MM.1S (cell line): ENCODE measurements around the gene GEMIN4.
"Not testable (repeated sequence)": the region's sequence is repeated elsewhere in the genome, so short reads cannot be mapped to it uniquely, and the experiment has no call there.

Experiments
- DNase-seq: peaks from one replicate; pipeline ENCODE4 v3.0.0-alpha.2; 2015
- H2AFZ ChIP-seq: fragments of 300-600 bp; sonication (generic); 2 replicates; pipeline ENCODE4 v1.6.0; 2016; ENCODE audit warnings: antibody characterized with exemption, low read length
- H3F3A ChIP-seq: fragments of 300-600 bp; sonication (generic); 2 replicates; pipeline ENCODE4 v1.6.1; 2016; ENCODE audit warnings: mild to moderate bottlenecking, antibody characterized with exemption, low read length, moderate library complexity, mixed read lengths; ENCODE audit not compliant: insufficient read depth
- H3K27ac ChIP-seq: fragments of 300-600 bp; sonication (generic); 2 replicates; pipeline ENCODE4 v1.5.1; 2016; ENCODE audit warnings: mild to moderate bottlenecking, low read length
- H3K27me3 ChIP-seq: fragments of 300-600 bp; sonication (generic); replicated peaks from 2 replicates; pipeline ENCODE4 v1.6.0; 2016; ENCODE audit warnings: low read length; ENCODE audit not compliant: insufficient read depth
- H3K36me3 ChIP-seq: fragments of 300-600 bp; sonication (generic); replicated peaks from 2 replicates; pipeline ENCODE4 v1.6.1; 2016; ENCODE audit warnings: mild to moderate bottlenecking, low read length, mixed read lengths; ENCODE audit not compliant: insufficient read depth
- H3K4me1 ChIP-seq: fragments of 300-600 bp; sonication (generic); 2 replicates; pipeline ENCODE4 v1.6.1; 2016; ENCODE audit warnings: low read length, mixed read lengths
- H3K4me2 ChIP-seq: fragments of 300-600 bp; sonication (generic); 2 replicates; pipeline ENCODE4 v1.6.0; 2016; ENCODE audit warnings: low read depth, low read length
- H3K4me3 ChIP-seq: fragments of 300-600 bp; sonication (generic); 2 replicates; pipeline ENCODE4 v1.5.1; 2016; ENCODE audit warnings: low read length, mixed read lengths
- H3K79me2 ChIP-seq: fragments of 300-600 bp; sonication (generic); 2 replicates; pipeline ENCODE4 v1.6.1; 2016; ENCODE audit warnings: mixed run types, low read length, mixed read lengths
- H3K9ac ChIP-seq: fragments of 300-600 bp; sonication (generic); 2 replicates; pipeline ENCODE4 v1.6.1; 2016; ENCODE audit warnings: low read length, mixed read lengths
- H3K9me2 ChIP-seq: fragments of 300-600 bp; sonication (generic); replicated peaks from 2 replicates; pipeline ENCODE4 v1.6.1; 2016; ENCODE audit warnings: mild to moderate bottlenecking, low read length, mixed read lengths; ENCODE audit not compliant: insufficient read depth
- H3K9me3 ChIP-seq: fragments of 300-600 bp; sonication (generic); replicated peaks from 2 replicates; pipeline ENCODE4 v1.6.1; 2016; ENCODE audit warnings: mild to moderate bottlenecking, low read length, mixed read lengths; ENCODE audit not compliant: insufficient read depth
- H4K20me1 ChIP-seq: fragments of 300-600 bp; sonication (generic); 2 replicates; pipeline ENCODE4 v1.6.1; 2016; ENCODE audit warnings: mild to moderate bottlenecking, low read length, moderate library complexity, mixed read lengths; ENCODE audit not compliant: insufficient read depth
- EZH2 ChIP-seq: fragments of 300-600 bp; sonication (generic); optimal IDR thresholded peaks from 2 replicates; pipeline ENCODE3; 2017; ENCODE audit warnings: low read depth, mild to moderate bottlenecking, antibody characterized with exemption, low read length, mixed read lengths
- EZH2phosphoT487 ChIP-seq: fragments of 300-600 bp; sonication (generic); IDR thresholded peaks from 2 replicates; pipeline ENCODE4 v1.6.1; 2018; ENCODE audit warnings: antibody characterized with exemption, low read length
- TF ChIP-seq, protein P1 (sequence below): fragments of 300-600 bp; sonication (generic); IDR thresholded peaks from 2 replicates; pipeline ENCODE4 v1.5.1; 2016; ENCODE audit warnings: antibody characterized with exemption, low read length, mixed read lengths

The GEMIN4 gene

GRCh38 chr17:792277-792676, 40.2 kb upstream of the GEMIN4 start:
- no peaks in the 10 kb centered on the region for H3K79me2 ChIP-seq
- peaks cover 5% of the 10 kb centered on the region; the same call in 1 of the 2 replicates for H3K27me3 ChIP-seq
- H3K4me2 ChIP-seq, result no peak overlapping the region
- H3K4me3 ChIP-seq, result no peak overlapping the region
- no peak overlapping the region for H3K27ac ChIP-seq
- H3F3A ChIP-seq, result no peaks in the 10 kb centered on the region
- no peak for TF ChIP-seq EZH2phosphoT487
- TF ChIP-seq EZH2, result no peak
- TF ChIP-seq, protein P1, sequence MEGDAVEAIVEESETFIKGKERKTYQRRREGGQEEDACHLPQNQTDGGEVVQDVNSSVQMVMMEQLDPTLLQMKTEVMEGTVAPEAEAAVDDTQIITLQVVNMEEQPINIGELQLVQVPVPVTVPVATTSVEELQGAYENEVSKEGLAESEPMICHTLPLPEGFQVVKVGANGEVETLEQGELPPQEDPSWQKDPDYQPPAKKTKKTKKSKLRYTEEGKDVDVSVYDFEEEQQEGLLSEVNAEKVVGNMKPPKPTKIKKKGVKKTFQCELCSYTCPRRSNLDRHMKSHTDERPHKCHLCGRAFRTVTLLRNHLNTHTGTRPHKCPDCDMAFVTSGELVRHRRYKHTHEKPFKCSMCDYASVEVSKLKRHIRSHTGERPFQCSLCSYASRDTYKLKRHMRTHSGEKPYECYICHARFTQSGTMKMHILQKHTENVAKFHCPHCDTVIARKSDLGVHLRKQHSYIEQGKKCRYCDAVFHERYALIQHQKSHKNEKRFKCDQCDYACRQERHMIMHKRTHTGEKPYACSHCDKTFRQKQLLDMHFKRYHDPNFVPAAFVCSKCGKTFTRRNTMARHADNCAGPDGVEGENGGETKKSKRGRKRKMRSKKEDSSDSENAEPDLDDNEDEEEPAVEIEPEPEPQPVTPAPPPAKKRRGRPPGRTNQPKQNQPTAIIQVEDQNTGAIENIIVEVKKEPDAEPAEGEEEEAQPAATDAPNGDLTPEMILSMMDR, result no peak
- no peaks in the 10 kb centered on the region for H3K4me1 ChIP-seq
- H3K9me3 ChIP-seq, result no peaks in the 10 kb centered on the region
- no peaks in the 10 kb centered on the region for H3K9me2 ChIP-seq
- no peak overlapping the region for H2AFZ ChIP-seq
- no peak overlapping the region for H3K9ac ChIP-seq
- H3K36me3 ChIP-seq, result peaks cover 13% of the 10 kb centered on the region; the same call in 1 of the 2 replicates
- H4K20me1 ChIP-seq, result no peaks in the 10 kb centered on the region
- no peak for DNase-seq

DNA sequence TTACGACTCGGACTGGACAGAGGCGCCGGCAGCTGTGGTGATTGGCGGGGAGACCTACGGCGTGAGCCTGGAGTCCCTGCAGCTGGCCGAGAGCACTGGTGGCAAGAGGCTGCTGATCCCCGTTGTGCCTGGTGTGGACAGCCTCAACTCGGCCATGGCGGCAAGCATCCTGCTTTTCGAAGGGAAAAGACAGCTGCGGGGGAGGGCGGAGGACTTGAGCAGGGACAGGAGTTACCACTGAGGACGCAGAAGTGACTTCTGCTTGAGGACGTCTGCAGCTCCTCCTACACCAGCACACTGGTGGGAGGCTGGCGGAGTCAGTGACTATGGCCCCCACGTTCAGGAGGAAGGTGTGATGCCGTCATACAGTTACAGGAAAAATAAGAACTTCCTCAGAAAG, 39.8 kb upstream of the GEMIN4 start:
- no peak overlapping the region for H3K9ac ChIP-seq
- H3K27me3 ChIP-seq, result 0 out of 2 replicates have a peak, but pooled peaks cover under 1% of the 10 kb centered on the region
- no peak overlapping the region for H3K27ac ChIP-seq
- peaks cover 13% of the 10 kb centered on the region; the same call in 1 of the 2 replicates for H3K36me3 ChIP-seq
- H3K4me2 ChIP-seq, result no peak overlapping the region
- no peaks in the 10 kb centered on the region for H3K9me2 ChIP-seq
- H3K9me3 ChIP-seq, result no peaks in the 10 kb centered on the region
- no peaks in the 10 kb centered on the region for H4K20me1 ChIP-seq
- no peaks in the 10 kb centered on the region for H3F3A ChIP-seq
- no peak for TF ChIP-seq EZH2phosphoT487
- no peak for TF ChIP-seq EZH2
- TF ChIP-seq, protein P1, result no peak
- H2AFZ ChIP-seq, result no peak overlapping the region
- H3K4me3 ChIP-seq, result no peak overlapping the region
- no peak for DNase-seq
- no peaks in the 10 kb centered on the region for H3K79me2 ChIP-seq
- H3K4me1 ChIP-seq, result no peaks in the 10 kb centered on the region

- H3K79me2 ChIP-seq, H3K9ac ChIP-seq, H3K9me2 ChIP-seq, H3K4me1 ChIP-seq, H3K27me3 ChIP-seq, H2AFZ ChIP-seq, H4K20me1 ChIP-seq, H3K9me3 ChIP-seq, H3K4me3 ChIP-seq, H3F3A ChIP-seq, H3K27ac ChIP-seq, DNase-seq, H3K4me2 ChIP-seq: not testable (repeated sequence)
- peaks cover 13% of the 10 kb centered on the region; the same call in 1 of the 2 replicates for H3K36me3 ChIP-seq
These were observed 38.8 kb upstream of the GEMIN4 start for GRCh38 chr17:790874-791247.

DNA sequence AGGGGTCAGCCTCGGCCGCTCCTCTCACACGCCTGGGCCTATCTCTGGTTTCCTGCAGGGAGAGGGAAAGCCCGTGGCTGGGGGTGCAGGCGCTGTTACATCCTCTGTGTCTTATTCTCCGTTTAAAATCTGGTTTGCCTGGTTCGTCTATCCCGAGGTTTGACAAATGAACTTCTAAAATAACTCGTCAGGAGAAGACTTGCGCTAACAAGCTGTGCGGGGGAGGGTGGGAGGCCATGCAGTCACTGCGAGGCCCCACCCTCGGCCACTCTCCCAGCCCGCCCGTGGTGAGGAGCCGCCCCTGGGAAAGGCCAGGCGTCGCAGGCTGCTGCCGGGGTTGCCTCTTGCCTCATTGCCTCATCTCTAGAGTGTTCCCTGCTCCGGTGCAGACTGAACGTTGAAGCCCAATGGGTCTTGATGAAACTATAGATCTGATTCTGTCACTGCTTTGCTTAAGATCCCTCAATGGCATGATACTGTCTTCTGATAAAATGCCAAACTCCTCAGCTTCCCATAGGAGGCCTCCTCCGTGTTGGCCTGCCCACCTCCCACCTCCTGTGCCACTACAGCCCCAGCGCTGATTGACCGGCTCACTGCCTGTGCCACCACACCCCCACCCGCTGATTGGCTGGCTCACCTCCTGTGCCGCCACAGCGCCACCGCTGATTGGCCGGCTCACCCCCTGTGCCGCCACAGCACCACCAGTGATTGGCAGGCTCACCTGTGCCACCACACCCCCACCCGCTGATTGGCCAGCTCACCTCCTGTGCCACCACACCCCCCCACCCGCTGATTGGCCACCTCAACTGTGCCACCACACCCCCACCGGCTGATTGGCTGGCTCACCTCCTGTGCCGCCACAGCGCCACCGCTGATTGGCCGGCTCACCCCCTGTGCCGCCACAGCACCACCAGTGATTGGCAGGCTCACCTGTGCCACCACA, 38.1 kb upstream of the GEMIN4 start:
- H3K4me2 ChIP-seq, H3K79me2 ChIP-seq, H3K4me1 ChIP-seq, H3K9me2 ChIP-seq, H3K27me3 ChIP-seq, DNase-seq, H3K27ac ChIP-seq, H3K9me3 ChIP-seq, H3K4me3 ChIP-seq, H3F3A ChIP-seq, H3K9ac ChIP-seq, H4K20me1 ChIP-seq, H2AFZ ChIP-seq: not testable (repeated sequence)
- peaks cover 13% of the 10 kb centered on the region; the same call in 1 of the 2 replicates for H3K36me3 ChIP-seq
